IPS-18a (cell line): Measurements from ENCODE around the gene TOMM70.

Experiments
- H3K27ac ChIP-seq: one replicate; pipeline ENCODE4 v1.5.1; 2013; ENCODE audit warnings: low read length
- H3K27me3 ChIP-seq: one replicate; pipeline ENCODE4 v1.6.1; 2013; ENCODE audit warnings: mild to moderate bottlenecking, low read length; ENCODE audit not compliant: control insufficient read depth, insufficient read depth
- H3K36me3 ChIP-seq: one replicate; pipeline ENCODE4 v1.6.1; 2013; ENCODE audit warnings: low read depth, low read length; ENCODE audit not compliant: control insufficient read depth
- H3K4me1 ChIP-seq: one replicate; pipeline ENCODE4 v1.6.1; 2013; ENCODE audit warnings: low read depth, low read length; ENCODE audit not compliant: control insufficient read depth
- H3K4me3 ChIP-seq: one replicate; pipeline ENCODE4 v1.5.1; 2013; ENCODE audit warnings: low read length
- H3K9ac ChIP-seq: one replicate; pipeline ENCODE4 v1.6.1; 2013; ENCODE audit warnings: mild to moderate bottlenecking, low read length, moderate library complexity
- H3K9me3 ChIP-seq: one replicate; pipeline ENCODE4 v1.6.1; 2013; ENCODE audit warnings: low read depth, low read length; ENCODE audit not compliant: control insufficient read depth

Gene TOMM70

DNA sequence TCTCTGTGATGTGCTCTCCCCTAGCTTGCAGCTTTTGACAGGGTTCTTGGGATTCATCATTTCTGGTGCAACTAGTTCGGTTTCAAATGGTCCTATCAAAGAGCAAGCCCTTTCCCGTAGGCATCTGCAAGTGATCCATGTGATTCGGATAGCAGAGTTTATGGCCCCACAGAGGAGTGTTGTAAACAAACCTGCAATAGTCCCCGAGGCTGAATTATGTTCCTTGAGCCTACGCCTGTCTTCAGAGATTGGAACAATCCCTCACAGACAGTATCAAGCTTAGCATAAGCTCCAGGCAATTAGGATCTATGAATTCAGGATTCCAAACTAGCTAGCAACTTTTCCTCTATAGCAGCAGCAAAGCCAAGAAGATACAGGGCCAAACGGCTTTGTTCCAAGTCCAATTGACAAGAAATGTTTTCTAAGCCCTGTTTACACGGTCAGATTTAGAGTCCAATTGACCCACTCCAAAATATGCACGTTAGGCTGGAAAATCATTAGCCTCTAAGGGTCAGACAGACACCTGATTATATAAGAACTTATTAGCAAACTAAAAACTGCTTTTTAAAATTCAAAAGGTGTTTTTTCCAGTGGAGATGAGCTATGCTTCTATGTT is 25.3 kb upstream of the TOMM70 start:
- H3K9ac ChIP-seq: no peak overlapping the region
- no peak overlapping the region for H3K27ac ChIP-seq
- H3K36me3 ChIP-seq: no peaks in the 10 kb centered on the region
- peaks cover 2% of the 10 kb centered on the region for H3K4me1 ChIP-seq
- H3K4me3 ChIP-seq: no peak overlapping the region
- no peaks in the 10 kb centered on the region for H3K27me3 ChIP-seq
- H3K9me3 ChIP-seq: no peaks in the 10 kb centered on the region

GRCh38 chr3:100425316-100425715 is 24.4 kb upstream of the TOMM70 start:
- no peaks in the 10 kb centered on the region for H3K36me3 ChIP-seq
- no peak overlapping the region for H3K4me3 ChIP-seq
- no peak overlapping the region for H3K27ac ChIP-seq
- no peaks in the 10 kb centered on the region for H3K27me3 ChIP-seq
- peaks cover 4% of the 10 kb centered on the region for H3K4me1 ChIP-seq
- no peaks in the 10 kb centered on the region for H3K9me3 ChIP-seq
- no peak overlapping the region for H3K9ac ChIP-seq

GRCh38 chr3:100424261-100424660 is 23.4 kb upstream of the TOMM70 start:
- H3K9ac ChIP-seq: no peak overlapping the region
- H3K4me3 ChIP-seq: no peak overlapping the region
- no peaks in the 10 kb centered on the region for H3K36me3 ChIP-seq
- no peak overlapping the region for H3K27ac ChIP-seq
- H3K4me1 ChIP-seq: peaks cover 4% of the 10 kb centered on the region
- H3K9me3 ChIP-seq: no peaks in the 10 kb centered on the region
- no peaks in the 10 kb centered on the region for H3K27me3 ChIP-seq

DNA sequence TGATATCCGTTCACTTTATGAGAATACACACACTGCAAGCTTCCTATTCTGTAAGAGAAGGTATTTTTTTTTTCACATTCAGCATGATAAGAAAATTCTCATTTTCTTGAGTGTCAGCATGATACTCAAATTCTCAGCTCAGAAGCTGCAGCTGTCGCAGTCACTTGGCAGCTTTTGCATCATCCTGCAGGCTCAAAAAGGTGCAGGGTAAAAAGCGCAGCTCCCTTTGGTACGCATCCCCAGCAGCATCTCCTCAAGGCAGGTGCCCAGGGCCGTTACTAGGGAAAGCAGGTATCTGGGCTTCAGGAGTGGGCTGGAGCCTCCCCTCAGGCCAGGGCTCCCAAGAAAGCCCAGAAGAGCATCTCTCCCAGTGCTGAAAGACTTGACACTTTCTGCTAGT is 22.7 kb upstream of the TOMM70 start:
- Histone ChIP-seq H3K9ac (no peak overlapping the region), H3K36me3 (no peaks in the 10 kb centered on the region), H3K4me1 (peaks cover 4% of the 10 kb centered on the region), H3K27me3 (no peaks in the 10 kb centered on the region), H3K9me3 (no peaks in the 10 kb centered on the region), H3K27ac (no peak overlapping the region), H3K4me3 (no peak overlapping the region)

GRCh38 chr3:100420885-100421284 is 20.0 kb upstream of the TOMM70 start:
- Histone ChIP-seq H3K4me1 (peaks cover 5% of the 10 kb centered on the region), H3K4me3 (no peak overlapping the region)

GRCh38 chr3:100419406-100419805 is 18.5 kb upstream of the TOMM70 start:
- H3K27ac ChIP-seq: no peak overlapping the region
- no peak overlapping the region for H3K9ac ChIP-seq
- H3K4me3 ChIP-seq: no peak overlapping the region
- no peaks in the 10 kb centered on the region for H3K36me3 ChIP-seq
- H3K9me3 ChIP-seq: no peaks in the 10 kb centered on the region
- peaks cover 11% of the 10 kb centered on the region for H3K4me1 ChIP-seq
- H3K27me3 ChIP-seq: no peaks in the 10 kb centered on the region

More at GRCh38 chr3:100420885-100421284, 20.0 kb upstream of the TOMM70 start:
- Histone ChIP-seq H3K9me3 (no peaks in the 10 kb centered on the region), H3K9ac (no peak overlapping the region), H3K36me3 (no peaks in the 10 kb centered on the region), H3K27ac (no peak overlapping the region), H3K27me3 (no peaks in the 10 kb centered on the region)

DNA sequence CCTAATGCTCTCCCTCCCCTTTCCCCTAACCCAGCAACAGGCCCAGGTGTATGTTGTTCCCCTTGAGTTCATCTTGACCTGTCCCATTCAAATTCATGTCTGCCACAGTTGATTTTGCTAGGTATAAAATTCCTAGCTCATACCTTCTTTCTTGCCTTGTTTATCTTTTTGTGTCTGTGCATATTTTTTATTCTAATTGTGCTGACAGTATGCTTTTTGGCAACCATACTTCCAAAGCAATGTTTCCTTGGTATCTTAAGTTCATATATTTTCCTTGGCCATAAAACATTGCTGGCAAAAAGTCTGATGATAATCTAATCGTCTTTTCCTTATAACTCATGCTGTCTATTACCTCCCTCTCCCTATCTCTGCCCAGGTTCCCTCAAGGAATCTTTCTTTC is 16.0 kb upstream of the TOMM70 start:
- no peak overlapping the region for H3K27ac ChIP-seq
- H3K4me3 ChIP-seq: no peak overlapping the region

GRCh38 chr3:100416176-100416575 is 15.3 kb upstream of the TOMM70 start:
- Histone ChIP-seq H3K9ac (no peak overlapping the region), H3K9me3 (no peaks in the 10 kb centered on the region), H3K27ac (no peak overlapping the region), H3K27me3 (no peaks in the 10 kb centered on the region), H3K4me3 (no peak overlapping the region), H3K4me1 (peaks cover 18% of the 10 kb centered on the region), H3K36me3 (no peaks in the 10 kb centered on the region)

More for the DNA sequence above, 16.0 kb upstream of the TOMM70 start:
- Histone ChIP-seq H3K4me1 (peaks cover 19% of the 10 kb centered on the region), H3K27me3 (no peaks in the 10 kb centered on the region), H3K9me3 (no peaks in the 10 kb centered on the region), H3K36me3 (no peaks in the 10 kb centered on the region), H3K9ac (no peak overlapping the region)

DNA sequence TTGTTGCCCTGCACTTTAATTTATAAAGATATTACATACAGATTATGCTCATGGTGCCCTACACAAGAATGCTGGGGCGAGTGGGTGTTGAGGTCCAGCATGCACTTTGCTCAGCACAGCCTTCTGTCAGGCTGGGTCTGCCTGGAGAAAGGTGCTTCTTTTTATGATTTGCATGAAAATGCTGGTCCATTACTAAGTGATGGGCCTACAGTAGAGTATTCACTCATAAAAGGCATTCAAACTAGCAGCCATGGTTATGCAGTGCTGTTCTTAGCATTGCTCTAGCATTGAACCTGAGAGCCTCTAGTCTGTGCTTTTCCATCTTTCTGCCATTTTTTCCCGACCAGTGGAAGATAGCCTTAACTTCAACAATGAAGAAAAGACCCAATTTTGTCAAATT is 12.7 kb upstream of the TOMM70 start:
- Histone ChIP-seq H3K36me3 (no peaks in the 10 kb centered on the region), H3K9me3 (no peaks in the 10 kb centered on the region), H3K4me3 (no peak overlapping the region), H3K27me3 (no peaks in the 10 kb centered on the region), H3K27ac (no peak overlapping the region), H3K9ac (no peak overlapping the region), H3K4me1 (peaks cover 15% of the 10 kb centered on the region)

DNA sequence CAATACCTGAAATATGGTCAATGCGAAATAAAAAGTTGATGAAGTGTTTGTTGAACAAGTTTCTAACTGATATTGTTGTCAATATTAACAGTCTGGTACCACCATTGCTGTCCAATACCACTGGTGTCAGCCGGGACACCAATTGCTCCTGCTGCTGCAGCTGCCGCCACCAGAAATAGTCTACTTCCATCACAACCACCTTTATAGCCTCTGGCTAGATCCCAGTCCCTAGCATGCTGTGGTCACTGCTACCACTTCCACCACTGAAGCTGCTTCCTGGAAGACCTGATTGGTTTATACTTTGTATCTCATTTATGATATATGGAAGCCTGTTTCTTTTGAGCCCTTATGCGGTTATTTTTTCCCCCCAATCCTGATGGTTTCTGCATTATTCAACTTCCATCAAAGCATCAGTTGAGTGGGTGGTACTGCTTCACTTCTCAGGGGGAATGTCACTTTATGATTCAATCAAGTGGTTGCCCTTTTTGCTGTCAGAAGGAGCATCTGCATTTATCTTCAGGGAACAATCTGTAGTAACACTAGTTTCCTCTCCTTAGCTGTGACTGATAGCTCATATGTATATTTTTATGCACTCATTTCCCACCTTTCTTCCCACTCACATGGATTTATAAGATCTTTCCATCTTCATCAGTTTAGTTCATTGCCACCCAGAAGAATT is 12.2 kb upstream of the TOMM70 start:
- Histone ChIP-seq H3K4me3 (no peak overlapping the region), H3K9me3 (no peaks in the 10 kb centered on the region), H3K4me1 (peaks cover 15% of the 10 kb centered on the region), H3K36me3 (no peaks in the 10 kb centered on the region), H3K27me3 (no peaks in the 10 kb centered on the region), H3K27ac (no peak overlapping the region), H3K9ac (no peak overlapping the region)

DNA sequence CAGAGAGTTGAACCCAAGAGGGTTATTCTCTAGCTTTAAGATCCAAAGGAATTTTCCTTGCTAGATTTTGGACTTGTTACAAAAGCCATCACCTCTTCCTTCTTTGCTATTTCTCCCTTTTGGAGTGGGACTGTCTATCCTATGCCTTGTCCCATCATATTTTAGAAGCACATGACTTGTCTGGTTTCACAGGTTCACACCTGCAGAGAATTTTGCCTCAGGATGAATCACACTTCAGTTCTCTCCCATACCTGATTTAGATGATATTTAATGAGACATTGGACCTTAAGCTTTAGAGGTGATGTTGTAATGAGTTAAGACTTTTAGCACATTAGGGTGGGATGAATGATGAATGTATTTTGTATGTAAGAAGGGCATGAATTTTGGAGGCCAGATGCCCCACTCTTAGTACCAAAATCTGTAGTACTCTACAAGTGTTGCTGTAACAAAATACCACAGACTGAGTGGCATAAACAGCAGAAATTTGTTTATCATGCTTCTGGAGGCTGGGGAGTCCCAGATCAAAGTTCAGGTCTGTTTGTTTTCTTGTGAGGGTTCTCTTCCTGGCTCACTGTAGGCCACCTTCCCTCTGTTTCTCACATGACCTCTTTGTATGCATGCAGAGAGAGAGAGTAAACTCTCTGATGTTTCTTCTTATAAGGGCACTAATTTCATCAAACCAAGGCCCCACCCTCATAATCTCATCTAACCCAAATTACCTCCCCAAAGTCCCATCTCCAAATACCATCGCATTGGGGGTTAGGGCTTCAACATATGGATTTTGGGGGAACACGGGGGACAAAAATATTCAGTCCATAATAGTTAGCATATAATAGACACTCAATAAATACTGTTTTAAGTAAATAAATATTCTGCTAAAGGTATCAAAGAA is 10.4 kb upstream of the TOMM70 start:
- Histone ChIP-seq H3K27ac (no peak overlapping the region), H3K4me3 (no peak overlapping the region)

More for the DNA sequence above, 10.4 kb upstream of the TOMM70 start:
- H3K9me3 ChIP-seq: no peaks in the 10 kb centered on the region
- peaks cover 15% of the 10 kb centered on the region for H3K4me1 ChIP-seq
- H3K9ac ChIP-seq: no peak overlapping the region
- no peaks in the 10 kb centered on the region for H3K27me3 ChIP-seq
- no peaks in the 10 kb centered on the region for H3K36me3 ChIP-seq
